Fibroblast of villous mesenchyme (primary cell): ENCODE measurements around the gene PTPRK. TPM values are rescaled to one million over a fixed set of nuclear protein-coding genes. Genes with fewer than 3 reads are reported as not detected.

ENCODE experiments used
- DNase-seq: peaks from one replicate; pipeline ENCODE4 v3.0.0-alpha.2; 2010; ENCODE audit warnings: low read depth
- H3K4me3 ChIP-seq: 2 replicates; pipeline ENCODE4 v1.5.1; 2011; ENCODE audit warnings: low read depth, mild to moderate bottlenecking, low read length
- total RNA-seq: library from RNA; depleted of rRNA; stranded (reverse); fragments of >200 nt; gene quantifications from 2 replicates; pipeline ENCODE4 v1.2.3, GENCODE V29; 2012
- TF ChIP-seq, protein P1 (sequence below): IDR thresholded peaks from 2 replicates; pipeline ENCODE4 v1.5.1; 2012; ENCODE audit warnings: low read depth, mild to moderate bottlenecking, low read length; ENCODE audit not compliant: insufficient read depth

PTPRK gene
- total RNA-seq, 1 donor, result 70.0 TPM

DNA sequence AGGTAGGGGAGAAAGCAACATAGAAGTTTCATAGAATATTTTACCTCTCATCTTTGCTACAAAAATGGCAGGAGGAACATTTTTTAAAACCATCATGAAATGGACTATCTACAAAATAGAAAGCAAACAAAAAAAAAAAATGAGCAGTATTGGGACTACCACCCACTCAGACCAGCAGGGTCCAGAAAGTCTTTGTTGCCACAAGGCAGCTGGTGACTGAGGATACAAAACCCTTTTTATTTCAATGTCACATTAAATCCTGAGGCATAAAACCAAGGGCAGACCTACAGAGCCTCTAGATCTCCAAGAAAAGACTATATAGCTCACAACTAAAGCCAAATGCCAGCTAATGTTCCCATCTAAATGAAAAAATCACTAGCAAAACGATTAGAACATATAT is 282.2 kb downstream of the PTPRK start:
- no peak for DNase-seq
- no peak overlapping the region for H3K4me3 ChIP-seq
- TF ChIP-seq, protein P1, sequence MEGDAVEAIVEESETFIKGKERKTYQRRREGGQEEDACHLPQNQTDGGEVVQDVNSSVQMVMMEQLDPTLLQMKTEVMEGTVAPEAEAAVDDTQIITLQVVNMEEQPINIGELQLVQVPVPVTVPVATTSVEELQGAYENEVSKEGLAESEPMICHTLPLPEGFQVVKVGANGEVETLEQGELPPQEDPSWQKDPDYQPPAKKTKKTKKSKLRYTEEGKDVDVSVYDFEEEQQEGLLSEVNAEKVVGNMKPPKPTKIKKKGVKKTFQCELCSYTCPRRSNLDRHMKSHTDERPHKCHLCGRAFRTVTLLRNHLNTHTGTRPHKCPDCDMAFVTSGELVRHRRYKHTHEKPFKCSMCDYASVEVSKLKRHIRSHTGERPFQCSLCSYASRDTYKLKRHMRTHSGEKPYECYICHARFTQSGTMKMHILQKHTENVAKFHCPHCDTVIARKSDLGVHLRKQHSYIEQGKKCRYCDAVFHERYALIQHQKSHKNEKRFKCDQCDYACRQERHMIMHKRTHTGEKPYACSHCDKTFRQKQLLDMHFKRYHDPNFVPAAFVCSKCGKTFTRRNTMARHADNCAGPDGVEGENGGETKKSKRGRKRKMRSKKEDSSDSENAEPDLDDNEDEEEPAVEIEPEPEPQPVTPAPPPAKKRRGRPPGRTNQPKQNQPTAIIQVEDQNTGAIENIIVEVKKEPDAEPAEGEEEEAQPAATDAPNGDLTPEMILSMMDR, result no peak

DNA sequence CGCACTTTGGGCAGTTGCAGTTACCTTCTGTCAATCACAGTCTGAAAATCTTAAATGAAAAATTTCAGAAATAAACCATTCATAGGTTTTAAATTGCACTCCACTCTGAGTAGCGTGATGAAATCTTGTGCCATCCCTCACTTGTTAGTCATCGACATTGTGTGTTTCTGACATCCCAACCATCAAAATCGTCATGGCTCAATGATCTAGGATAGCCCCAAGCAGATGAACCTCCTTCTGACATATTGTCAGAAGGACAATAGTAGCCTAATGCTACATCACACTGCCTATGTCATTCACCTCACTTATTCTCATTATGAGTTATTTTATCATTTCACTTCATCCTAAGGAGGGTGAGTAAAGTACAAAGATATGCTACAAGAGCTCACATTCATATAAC is 284.8 kb downstream of the PTPRK start:
- TF ChIP-seq, protein P1, result no peak
- no peak for DNase-seq
- no peak overlapping the region for H3K4me3 ChIP-seq

DNA sequence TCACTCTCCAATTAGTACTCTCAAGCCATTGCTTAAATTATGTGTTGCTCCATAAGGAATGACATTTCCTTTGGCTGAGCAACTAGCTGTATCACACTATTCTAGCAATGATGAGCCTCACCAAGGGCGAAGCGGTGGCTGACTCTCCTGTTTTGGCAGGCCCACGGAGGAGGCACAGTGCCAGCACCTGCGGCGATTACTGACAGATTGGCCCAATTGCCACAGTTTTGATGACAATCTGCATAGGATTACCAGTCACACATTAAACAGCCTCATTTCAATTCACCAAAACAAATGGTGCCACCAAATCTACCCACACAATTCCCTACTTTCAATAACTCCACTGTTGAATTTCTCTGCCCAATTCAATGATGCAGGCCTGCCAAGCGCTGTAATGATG is 286.9 kb downstream of the PTPRK start:
- TF ChIP-seq, protein P1, result no peak
- H3K4me3 ChIP-seq, result no peak overlapping the region
- no peak for DNase-seq

DNA sequence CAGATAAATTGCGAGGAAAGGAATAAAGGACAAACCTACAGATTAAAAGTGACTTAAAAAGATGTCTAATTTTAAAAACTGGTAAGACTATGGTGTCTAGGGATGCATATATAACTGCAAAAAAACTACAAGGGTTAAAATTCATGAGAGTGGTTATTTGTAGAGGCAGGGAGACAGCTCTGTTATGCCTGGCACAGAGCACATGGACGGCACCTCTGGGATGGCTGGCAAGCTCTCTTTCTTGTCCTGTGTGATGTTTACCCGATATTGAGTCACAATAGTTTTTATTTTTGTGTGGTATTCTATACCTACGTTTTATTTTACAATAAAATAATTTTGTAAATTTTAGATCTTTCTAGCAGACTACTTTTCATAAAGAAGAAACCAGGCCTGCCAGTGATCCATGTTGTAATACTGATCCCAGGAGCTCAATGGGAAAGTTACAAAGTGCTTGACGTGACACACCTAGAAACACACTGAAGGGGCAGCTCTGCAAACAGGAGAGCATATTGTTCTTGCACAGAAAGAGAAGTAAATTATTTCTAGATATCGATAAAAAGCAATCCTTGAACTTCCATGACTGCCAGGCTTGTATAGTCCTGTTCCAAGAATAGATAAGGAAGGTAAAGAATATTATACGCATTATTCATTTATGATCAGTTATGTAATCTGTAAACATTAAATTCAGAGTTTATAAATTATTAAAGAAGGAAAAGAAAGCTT is 290.0 kb downstream of the PTPRK start:
- DNase-seq, result no peak
- TF ChIP-seq, protein P1, result no peak
- H3K4me3 ChIP-seq, result no peak overlapping the region

DNA sequence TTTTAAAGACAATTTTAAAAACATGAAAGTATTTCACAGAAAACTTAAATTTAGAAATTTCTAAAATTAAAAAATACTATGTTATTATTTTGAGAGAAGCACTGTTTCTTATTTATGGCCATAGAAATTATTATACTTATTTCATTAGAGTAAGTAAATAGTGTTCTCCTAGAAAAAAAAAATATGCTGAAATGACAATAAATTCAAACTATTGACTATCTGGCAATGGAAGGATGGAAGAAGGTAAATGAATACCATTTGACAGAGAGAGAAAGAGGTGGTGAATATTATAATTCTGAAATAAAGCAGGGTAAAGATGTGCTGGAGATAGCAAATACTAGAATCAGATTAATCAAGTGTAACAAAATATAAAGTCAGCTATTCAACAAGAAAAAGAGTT is 294.8 kb downstream of the PTPRK start:
- no peak for DNase-seq
- TF ChIP-seq, protein P1, result no peak
- no peak overlapping the region for H3K4me3 ChIP-seq

DNA sequence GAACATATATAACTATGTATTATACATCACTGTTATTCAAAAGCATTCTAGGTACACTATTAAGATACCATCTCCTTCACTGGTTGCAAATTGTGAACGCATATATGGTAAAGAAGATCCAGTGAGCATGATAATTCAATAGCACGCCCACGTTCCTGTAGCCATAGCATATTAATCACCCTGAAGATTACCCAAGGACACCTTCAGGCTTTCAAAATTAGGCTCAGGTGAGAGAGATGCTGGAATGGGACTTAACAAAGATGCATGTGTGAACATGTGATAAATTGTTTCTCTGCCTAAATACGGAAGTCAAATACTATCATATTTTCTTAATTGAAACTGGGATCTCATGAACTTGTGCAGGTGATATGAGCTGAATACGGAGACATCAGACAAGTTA is 303.5 kb downstream of the PTPRK start:
- no peak overlapping the region for H3K4me3 ChIP-seq
- TF ChIP-seq, protein P1, result no peak
- DNase-seq, result no peak

DNA sequence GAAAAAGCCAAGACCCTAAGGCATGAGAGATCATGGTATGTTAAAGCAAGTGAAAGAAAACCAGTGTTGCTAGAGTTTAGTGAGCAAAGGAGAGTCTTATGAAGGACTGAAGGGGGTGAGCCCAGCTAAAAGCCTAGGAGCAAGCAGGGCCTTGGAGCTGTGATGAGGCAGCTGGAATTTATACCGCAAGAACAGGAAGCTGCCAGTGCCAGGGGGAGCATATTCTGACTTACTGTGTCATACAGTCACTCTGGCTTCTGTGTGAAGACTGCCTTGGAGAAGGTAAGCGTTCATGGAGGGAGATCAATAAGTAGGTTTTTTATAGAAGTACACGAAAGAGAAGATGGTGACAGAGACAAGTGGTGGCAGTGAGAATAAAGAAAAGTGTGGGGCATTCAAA is 310.6 kb downstream of the PTPRK start:
- no peak overlapping the region for H3K4me3 ChIP-seq
- DNase-seq, result peak; percentile 37
- TF ChIP-seq, protein P1, result no peak
